D721Med (cell line): Measurements from ENCODE around the gene FAF1.
"Not testable (repeated sequence)": the region's sequence is repeated elsewhere in the genome, so short reads cannot be mapped to it uniquely, and the experiment has no call there.

Source experiments
- DNase-seq: peaks from one replicate; pipeline ENCODE4 v3.0.0; 2011; ENCODE audit warnings: low spot score; ENCODE audit not compliant: insufficient read length
- FAIRE-seq: peaks from 2 replicates; lab custom pipeline; 2011; peaks lifted over from hg19 to GRCh38; lab: Jason Lieb, UNC
- TF ChIP-seq, protein P1 (sequence below): IDR thresholded peaks from 2 replicates; pipeline ENCODE4 v1.5.1; 2012; ENCODE audit warnings: mild to moderate bottlenecking, control low read depth; ENCODE audit not compliant: insufficient read depth; ENCODE audit errors: missing control alignments

FAF1 gene

DNA sequence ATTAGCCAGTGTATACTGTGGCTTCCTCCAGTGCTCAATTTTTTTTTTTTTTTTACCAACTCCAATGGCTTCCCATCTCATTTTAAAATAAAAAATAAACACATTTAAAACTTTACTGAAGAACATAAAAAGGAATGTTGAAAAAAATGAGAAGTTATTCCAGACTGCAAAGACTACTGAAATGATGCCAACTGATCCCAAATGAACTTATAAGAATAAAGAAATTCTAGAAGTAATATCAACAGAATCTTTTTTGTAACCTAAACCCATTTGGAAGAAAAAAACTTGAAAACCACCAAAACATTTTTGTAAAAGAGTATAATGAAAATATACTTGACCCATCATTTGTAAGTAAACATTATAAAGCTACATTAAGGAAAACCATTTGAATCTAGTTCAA lies 129.4 kb downstream of the FAF1 start:
- FAIRE-seq: no peak
- DNase-seq: no peak
- TF ChIP-seq, protein P1, sequence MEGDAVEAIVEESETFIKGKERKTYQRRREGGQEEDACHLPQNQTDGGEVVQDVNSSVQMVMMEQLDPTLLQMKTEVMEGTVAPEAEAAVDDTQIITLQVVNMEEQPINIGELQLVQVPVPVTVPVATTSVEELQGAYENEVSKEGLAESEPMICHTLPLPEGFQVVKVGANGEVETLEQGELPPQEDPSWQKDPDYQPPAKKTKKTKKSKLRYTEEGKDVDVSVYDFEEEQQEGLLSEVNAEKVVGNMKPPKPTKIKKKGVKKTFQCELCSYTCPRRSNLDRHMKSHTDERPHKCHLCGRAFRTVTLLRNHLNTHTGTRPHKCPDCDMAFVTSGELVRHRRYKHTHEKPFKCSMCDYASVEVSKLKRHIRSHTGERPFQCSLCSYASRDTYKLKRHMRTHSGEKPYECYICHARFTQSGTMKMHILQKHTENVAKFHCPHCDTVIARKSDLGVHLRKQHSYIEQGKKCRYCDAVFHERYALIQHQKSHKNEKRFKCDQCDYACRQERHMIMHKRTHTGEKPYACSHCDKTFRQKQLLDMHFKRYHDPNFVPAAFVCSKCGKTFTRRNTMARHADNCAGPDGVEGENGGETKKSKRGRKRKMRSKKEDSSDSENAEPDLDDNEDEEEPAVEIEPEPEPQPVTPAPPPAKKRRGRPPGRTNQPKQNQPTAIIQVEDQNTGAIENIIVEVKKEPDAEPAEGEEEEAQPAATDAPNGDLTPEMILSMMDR: no peak

- TF ChIP-seq, protein P1: no peak
- FAIRE-seq (peak; percentile 32), DNase-seq (no peak)
Observed at GRCh38 chr1:50829014-50829958, 130.8 kb downstream of the FAF1 start.

- DNase-seq: no peak
- FAIRE-seq: no peak
- TF ChIP-seq, protein P1: no peak
Observed at GRCh38 chr1:50827546-50827945, 132.5 kb downstream of the FAF1 start.

DNA sequence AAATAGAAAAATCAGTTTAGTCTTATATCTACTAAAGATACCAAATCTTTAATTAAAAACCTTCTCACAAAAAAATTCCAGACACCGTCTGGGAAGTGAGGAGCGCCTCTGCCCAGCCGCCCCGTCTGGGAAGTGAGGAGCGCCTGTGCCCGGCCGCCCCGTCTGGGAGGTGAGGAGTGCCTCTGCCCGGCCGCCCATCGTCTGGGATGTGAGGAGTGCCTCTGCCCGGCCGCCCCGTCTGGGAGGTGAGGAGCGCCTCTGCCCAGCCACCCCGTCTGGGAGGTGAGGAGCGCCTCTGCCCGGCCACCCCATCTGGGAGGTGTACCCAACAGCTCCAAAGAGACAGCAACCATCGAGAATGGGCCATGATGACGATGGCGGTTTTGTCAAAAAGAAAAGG lies 133.3 kb downstream of the FAF1 start:
- not testable (repeated sequence) for DNase-seq, FAIRE-seq

- TF ChIP-seq, protein P1: no peak
- FAIRE-seq (no peak), DNase-seq (no peak)
Observed at GRCh38 chr1:50822035-50822776, 137.9 kb downstream of the FAF1 start.

DNA sequence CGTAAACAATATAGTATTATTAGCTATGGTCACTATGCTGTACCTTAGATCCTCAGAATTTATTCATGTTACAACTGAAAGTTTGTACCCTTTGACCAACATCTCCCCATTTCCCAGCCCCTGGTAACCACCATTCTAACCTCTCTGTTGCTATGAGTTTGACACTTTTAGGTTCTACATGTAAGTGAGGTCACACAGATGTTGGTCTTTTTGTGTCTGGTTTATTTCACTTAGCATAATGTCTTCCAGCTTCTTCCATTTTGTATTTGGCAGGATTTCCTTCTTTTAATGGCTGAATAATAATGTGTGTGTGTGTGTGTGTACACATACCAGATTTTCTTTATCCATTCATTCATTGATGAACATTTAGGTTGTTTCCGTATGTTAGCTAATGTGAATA lies 139.5 kb downstream of the FAF1 start:
- TF ChIP-seq, protein P1: no peak
- FAIRE-seq: no peak

GRCh38 chr1:50812346-50812745 lies 147.7 kb downstream of the FAF1 start:
- DNase-seq (no peak), FAIRE-seq (no peak)
- TF ChIP-seq, protein P1: no peak

More for the DNA sequence above, 139.5 kb downstream of the FAF1 start:
- no peak for DNase-seq
